Nephron progenitor cell (in vitro differentiated cells): ENCODE results near the gene CIZ1.

Source experiments
- DNase-seq: peaks from one replicate; pipeline ENCODE4 v3.0.0; 2021
- H3K27ac Mint-ChIP-seq: 2 replicates; pipeline ENCODE4 v1.8.0; 2021; ENCODE audit warnings: mild to moderate bottlenecking, moderate library complexity, mixed read lengths
- H3K27me3 Mint-ChIP-seq: 2 replicates; pipeline ENCODE4 v1.8.0; 2021; ENCODE audit warnings: mild to moderate bottlenecking, low read depth, mixed read lengths; ENCODE audit not compliant: poor library complexity
- H3K36me3 Mint-ChIP-seq: 2 replicates; pipeline ENCODE4 v1.8.0; 2021; ENCODE audit warnings: low read depth, mixed read lengths
- H3K4me1 Mint-ChIP-seq: 2 replicates; pipeline ENCODE4 v1.8.0; 2021; ENCODE audit warnings: mixed read lengths
- H3K4me3 Mint-ChIP-seq: 2 replicates; pipeline ENCODE4 v1.8.0; 2021; ENCODE audit warnings: mild to moderate bottlenecking, moderate library complexity, mixed read lengths
- H3K9me3 Mint-ChIP-seq: 2 replicates; pipeline ENCODE4 v1.8.0; 2021; ENCODE audit warnings: mild to moderate bottlenecking, moderate library complexity, mixed read lengths
- CTCF ChIP-seq: fragments of 200-600 bp; sonication (generic); IDR thresholded peaks from 2 replicates; pipeline ENCODE4 v1.5.0; 2021; ENCODE audit warnings: antibody characterized with exemption

The CIZ1 gene

DNA sequence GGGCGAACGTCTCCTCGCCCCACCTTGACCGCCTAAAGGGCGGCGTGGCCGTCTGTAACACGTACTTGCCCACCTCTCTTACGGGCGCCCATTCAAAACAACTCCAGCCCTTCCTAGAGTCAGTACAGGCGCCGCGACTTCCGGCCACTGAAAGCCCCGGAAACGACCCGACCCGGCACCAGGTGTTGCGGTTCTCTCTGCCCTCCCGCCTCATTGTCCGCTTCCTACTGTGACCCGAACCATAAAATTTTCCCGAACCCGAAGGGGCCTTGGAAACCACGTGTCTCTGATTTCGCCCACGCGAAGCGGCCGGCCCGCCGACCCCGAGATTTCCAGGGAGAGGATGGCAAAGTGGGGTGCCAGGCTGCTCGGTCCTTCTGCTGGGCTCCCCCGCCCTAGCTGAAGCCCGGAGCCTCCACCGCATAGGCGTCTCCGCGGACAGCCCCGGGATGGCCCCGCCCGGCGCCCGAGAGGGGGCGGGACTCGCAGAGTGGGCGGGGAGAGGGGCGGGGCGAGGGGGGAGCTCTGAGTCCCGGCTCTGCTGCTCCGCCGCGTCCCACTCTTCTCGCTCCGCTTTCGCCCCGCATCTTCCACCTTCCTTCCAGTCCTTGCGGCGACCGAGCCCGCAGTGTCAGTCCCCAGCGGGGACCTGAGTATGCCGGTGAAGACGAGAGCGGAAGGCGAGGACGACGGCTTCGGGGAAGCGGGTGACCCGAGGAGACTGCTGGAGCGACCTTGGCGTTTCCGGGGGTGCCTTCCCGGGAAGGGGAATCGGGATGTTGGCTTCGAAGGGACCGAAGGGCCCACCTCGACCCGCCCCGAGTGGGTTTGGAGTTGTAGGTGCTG is 63.2 kb downstream of the CIZ1 start:
- Mint-ChIP-seq H3K4me3 (peak overlapping the region; percentile 99), H3K36me3 (peaks cover 5% of the 10 kb centered on the region), H3K9me3 (peaks cover 28% of the 10 kb centered on the region), H3K4me1 (peaks cover 44% of the 10 kb centered on the region), H3K27ac (peak overlapping the region; percentile 99), H3K27me3 (peaks cover 15% of the 10 kb centered on the region)
- DNase-seq, result peak; percentile 83
- no peak for TF ChIP-seq CTCF

DNA sequence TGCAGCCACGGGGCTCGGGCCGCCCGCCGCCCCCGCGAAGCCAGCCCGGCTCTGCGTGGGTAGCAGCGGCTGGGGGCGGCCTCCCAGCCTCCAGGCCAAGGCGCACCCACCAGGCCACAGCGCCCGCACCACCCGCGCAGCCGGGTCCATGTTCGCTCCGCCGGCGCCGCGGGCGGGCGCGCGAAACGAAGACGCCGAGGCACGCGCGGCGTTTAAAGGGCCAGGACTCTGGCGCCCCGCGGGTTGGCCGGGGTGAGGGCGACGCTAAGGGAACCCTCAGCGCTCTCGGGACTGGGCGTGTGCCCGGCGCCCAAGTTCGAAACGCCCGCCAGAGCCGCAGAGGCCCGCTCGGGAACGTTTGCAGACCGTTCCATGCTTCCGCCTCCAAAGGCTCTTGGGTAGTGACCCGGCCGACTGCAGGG is 63.8 kb downstream of the CIZ1 start, which contains the start of gene PTGES2:
PTGES2 (minus strand) TSS at position 162 of the 422 bp plus-strand sequence; CDS start at position 150, 12 bp downstream.
- peak within 1 kb of the TSS; percentile 99 for H3K27ac Mint-ChIP-seq
- peaks cover 5% of the 10 kb centered on the region for H3K36me3 Mint-ChIP-seq
- H3K4me3 Mint-ChIP-seq, result peak within 1 kb of the TSS; percentile 99
- DNase-seq, result peak; percentile 80
- peaks cover 38% of the 10 kb centered on the region for H3K4me1 Mint-ChIP-seq
- no peak for TF ChIP-seq CTCF
- H3K9me3 Mint-ChIP-seq, result peaks cover 26% of the 10 kb centered on the region
- peaks cover 12% of the 10 kb centered on the region for H3K27me3 Mint-ChIP-seq

DNA sequence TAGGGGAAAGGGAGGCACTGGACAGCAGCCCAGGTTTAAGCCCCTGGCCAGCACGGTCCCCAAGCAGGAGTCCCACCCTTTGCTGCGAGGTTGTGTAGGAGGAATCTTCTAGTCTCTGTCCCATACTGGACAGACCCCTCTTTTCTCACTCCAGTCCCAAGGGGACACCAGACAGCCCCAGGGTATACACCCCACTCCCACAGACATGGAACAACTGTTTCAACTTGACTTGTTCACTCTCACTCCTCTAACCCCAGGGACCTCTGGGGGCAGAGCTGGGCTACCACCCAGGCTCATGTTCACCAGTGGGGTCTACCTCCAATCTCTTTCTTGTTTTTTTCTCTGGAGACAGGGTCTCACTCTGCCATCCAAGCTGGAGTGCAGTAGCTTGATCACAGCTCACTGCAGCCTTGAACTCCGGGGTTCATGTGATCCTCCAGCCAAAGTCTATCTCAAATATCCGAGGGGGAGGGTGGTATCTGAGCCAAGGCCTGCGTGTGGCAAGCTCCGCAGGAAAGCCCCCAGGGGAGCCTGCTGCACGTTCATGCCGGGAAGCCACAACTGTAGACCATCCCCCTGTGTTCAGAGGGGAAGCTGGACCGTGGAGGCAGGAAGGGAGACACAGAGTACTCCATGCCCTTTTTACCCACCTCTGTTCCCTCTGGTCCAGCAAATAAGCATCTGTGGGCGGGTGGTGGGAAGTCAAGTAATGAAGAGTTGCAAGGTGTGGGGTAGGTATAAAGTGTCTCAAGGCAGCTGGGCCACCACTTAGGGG is 65.6 kb downstream of the CIZ1 start:
- Mint-ChIP-seq H3K4me3 (peak overlapping the region; percentile 87), H3K9me3 (peaks cover 26% of the 10 kb centered on the region), H3K4me1 (peaks cover 23% of the 10 kb centered on the region), H3K36me3 (peaks cover 5% of the 10 kb centered on the region), H3K27ac (peak overlapping the region; percentile 67), H3K27me3 (peaks cover 7% of the 10 kb centered on the region)
- DNase-seq, result no peak
- no peak for TF ChIP-seq CTCF

GRCh38 chr9:128124873-128125579 is 66.3 kb downstream of the CIZ1 start:
- H3K27me3 Mint-ChIP-seq, result peaks cover 5% of the 10 kb centered on the region
- H3K9me3 Mint-ChIP-seq, result peaks cover 19% of the 10 kb centered on the region
- TF ChIP-seq CTCF, result peak; percentile 50
- H3K4me1 Mint-ChIP-seq, result peaks cover 23% of the 10 kb centered on the region
- H3K27ac Mint-ChIP-seq, result no peak overlapping the region
- H3K36me3 Mint-ChIP-seq, result peaks cover 5% of the 10 kb centered on the region
- DNase-seq, result peak; percentile 75
- peak overlapping the region; percentile 87 for H3K4me3 Mint-ChIP-seq

DNA sequence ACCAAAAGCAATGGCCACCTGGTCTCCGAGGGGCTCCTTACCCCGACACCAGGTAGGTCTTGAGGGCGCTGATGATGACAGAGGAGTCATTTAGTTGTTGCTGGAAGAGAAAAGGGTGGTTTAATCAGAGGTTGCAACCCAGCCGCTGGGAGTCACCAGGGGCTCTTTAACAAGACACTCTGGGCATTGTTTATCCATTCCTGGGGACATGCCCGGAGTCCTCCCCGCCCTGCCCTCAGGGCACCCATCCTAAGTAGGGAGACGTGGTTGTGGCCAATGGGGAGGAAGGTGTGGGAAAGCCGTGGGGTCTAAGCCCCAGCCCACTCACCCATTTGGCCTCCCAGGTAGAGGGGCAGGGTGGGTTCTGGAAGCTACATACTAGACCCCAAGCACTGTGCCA is 66.9 kb downstream of the CIZ1 start:
- TF ChIP-seq CTCF, result no peak
- H3K36me3 Mint-ChIP-seq, result peaks cover 4% of the 10 kb centered on the region
- no peak overlapping the region for H3K27ac Mint-ChIP-seq
- H3K9me3 Mint-ChIP-seq, result peaks cover 14% of the 10 kb centered on the region
- H3K4me1 Mint-ChIP-seq, result peaks cover 23% of the 10 kb centered on the region
- no peak for DNase-seq
- peaks cover 5% of the 10 kb centered on the region for H3K27me3 Mint-ChIP-seq
- no peak overlapping the region for H3K4me3 Mint-ChIP-seq
